B cell (primary cell): ENCODE data around the gene AK9. TPM values are rescaled to one million over a fixed set of nuclear protein-coding genes. Genes with fewer than 3 reads are reported as not detected.
"Not testable (repeated sequence)": the region's sequence is repeated elsewhere in the genome, so short reads cannot be mapped to it uniquely, and the experiment has no call there.

Source experiments
- ATAC-seq: fragments of 200-7000 bp; cut with Tn5 transposase; one replicate; pipeline ENCODE4 v1.10.0; 2021; ENCODE audit warnings: low read depth, mild to moderate bottlenecking, moderate number of reproducible peaks, moderate library complexity
- CTCF ChIA-PET: fragments of 350-600 bp; sonication (Branson Sonifier 250); formaldehyde crosslinking; loops from one replicate; lab custom pipeline; 2021; ENCODE audit warnings: antibody characterized with exemption, inconsistent platforms; lab: Charles Lee
- POLR2A ChIA-PET: fragments of 350-600 bp; sonication (Branson Sonifier 250); formaldehyde crosslinking; loops from one replicate; lab custom pipeline; 2021; ENCODE audit warnings: antibody characterized with exemption; lab: Charles Lee
- DNase-seq: peaks from one replicate; pipeline ENCODE4 v3.0.0; 2013
- H2AFZ ChIP-seq: 2 replicates; pipeline ENCODE4 v1.6.1; 2012; ENCODE audit warnings: mild to moderate bottlenecking, low read depth, low read length; ENCODE audit not compliant: insufficient read depth, poor library complexity, severe bottlenecking
- H3K27ac ChIP-seq, 2 donors: 1 replicate in 1 of 2; 2 replicates in 1 of 2; pipeline ENCODE4 v1.5.1; 2012 to 2013; ENCODE audit warnings: low read length in 2 of 2, mild to moderate bottlenecking in 2 of 2, moderate library complexity in 1 of 2
- H3K27me3 ChIP-seq, 4 experiments: fragments of 200-600 bp in 1 of 4; sonication (generic) in 1 of 4; replicated peaks in 1 of 4; 1 replicate in 2 of 4; 2 replicates in 2 of 4; pipeline versions ENCODE4 v1.6.1 to v1.7.0; 2013 to 2016; ENCODE audit warnings: low read length in 3 of 4, mild to moderate bottlenecking in 2 of 4, mixed read lengths in 1 of 4, moderate library complexity in 1 of 4; ENCODE audit not compliant: insufficient read depth in 4 of 4, control insufficient read depth in 3 of 4; ENCODE audit errors: control extremely low read depth in 1 of 4
- H3K36me3 ChIP-seq, 2 experiments: replicated peaks in 1 of 2; 1 replicate in 1 of 2; 2 replicates in 1 of 2; pipeline versions ENCODE4 v1.6.1 to v1.7.1; 2013; ENCODE audit warnings: low read length in 1 of 2; ENCODE audit not compliant: insufficient read depth in 2 of 2, control insufficient read depth in 1 of 2; ENCODE audit errors: control extremely low read depth in 1 of 2, extremely low read depth in 1 of 2
- H3K4me1 ChIP-seq, 2 donors: fragments of 200-600 bp in 1 of 2; sonication (generic) in 1 of 2; 1 replicate in 1 of 2; 2 replicates in 1 of 2; pipeline versions ENCODE4 v1.5.1 to v1.6.1; 2013 to 2017; ENCODE audit warnings: low read length in 2 of 2; ENCODE audit not compliant: control insufficient read depth in 2 of 2, insufficient read depth in 2 of 2
- H3K4me2 ChIP-seq: replicated peaks from 2 replicates; pipeline ENCODE3; 2012; ENCODE audit warnings: mild to moderate bottlenecking, low read depth, low read length; ENCODE audit not compliant: poor library complexity, severe bottlenecking
- H3K4me3 ChIP-seq, 5 experiments: fragments of 200-600 bp in 1 of 5; sonication (generic) in 1 of 5; 1 replicate in 3 of 5; 2 replicates in 2 of 5; pipeline versions ENCODE4 v1.5.1 to v1.7.0; 2011 to 2016; ENCODE audit warnings: low read length in 4 of 5, mild to moderate bottlenecking in 4 of 5, low read depth in 2 of 5, control low read depth in 1 of 5, moderate library complexity in 1 of 5; ENCODE audit not compliant: insufficient read depth in 1 of 5; ENCODE audit errors: control extremely low read depth in 1 of 5, extremely low read depth in 1 of 5
- H3K79me2 ChIP-seq: fragments of 200-600 bp; sonication (generic); one replicate; pipeline ENCODE4 v1.6.0; 2016; ENCODE audit warnings: low read length; ENCODE audit not compliant: control insufficient read depth, insufficient read depth
- H3K9ac ChIP-seq: fragments of 200-600 bp; sonication (generic); 2 replicates; pipeline ENCODE4 v1.6.1; 2017; ENCODE audit warnings: mild to moderate bottlenecking, low read length, moderate library complexity
- H3K9me3 ChIP-seq, 3 donors: one replicate each; pipeline versions ENCODE4 v1.6.1 to v1.7.1; 2013; ENCODE audit warnings: low read length in 2 of 3; ENCODE audit not compliant: control insufficient read depth in 2 of 3, insufficient read depth in 1 of 3; ENCODE audit errors: control extremely low read depth in 1 of 3
- H4K20me1 ChIP-seq: 2 replicates; pipeline ENCODE4 v1.6.0; 2012; ENCODE audit warnings: mild to moderate bottlenecking, low read length; ENCODE audit not compliant: insufficient read depth, control insufficient read depth, poor library complexity, severe bottlenecking
- H3K27ac Mint-ChIP-seq: one replicate; pipeline ENCODE4 v1.8.0; 2021; ENCODE audit warnings: mixed read lengths
- H3K27me3 Mint-ChIP-seq: one replicate; pipeline ENCODE4 v1.8.0; 2021; ENCODE audit warnings: mixed read lengths
- H3K4me1 Mint-ChIP-seq: one replicate; pipeline ENCODE4 v1.8.0; 2021; ENCODE audit warnings: mixed read lengths
- H3K4me3 Mint-ChIP-seq: one replicate; pipeline ENCODE4 v1.8.0; 2021; ENCODE audit warnings: mixed read lengths
- H3K9me3 Mint-ChIP-seq: one replicate; pipeline ENCODE4 v1.8.0; 2022; ENCODE audit warnings: mixed read lengths; ENCODE audit not compliant: insufficient read depth
- CTCF ChIP-seq: fragments of 200-600 bp; IDR thresholded peaks from one replicate; pipeline ENCODE4 v1.8.0; 2022; ENCODE audit warnings: antibody characterized with exemption, mild to moderate bottlenecking
- EZH2 ChIP-seq: IDR thresholded peaks from 2 replicates; pipeline ENCODE4 v1.6.1; 2012; ENCODE audit warnings: borderline replicate concordance, low read depth, mild to moderate bottlenecking, moderate library complexity, low read length; ENCODE audit not compliant: insufficient read depth, poor library complexity, severe bottlenecking
- WGBS: methylation state at CpG from one replicate; pipeline ENCODE4 v1.1.5; 2013; ENCODE audit warnings: missing lambda C conversion rate; ENCODE audit not compliant: insufficient coverage; 5-methylcytosine and 5-hydroxymethylcytosine counted together
- intact Hi-C: fragments of 100-400 bp; cut with micrococcal nuclease; formaldehyde crosslinking; loops from one replicate; pipeline ENCODE4 v1.10.0; 2022
- polyA plus RNA-seq: library from polyadenylated mRNA; depleted of rRNA; stranded (reverse); fragments of >200 nt; gene quantifications from 2 replicates; pipeline ENCODE4 v1.2.3, GENCODE V29; 2012
- total RNA-seq, 2 donors: library from RNA; stranded (reverse); fragments of 120-200 nt in 1 of 2; gene quantifications; 1 replicate in 1 of 2; 2 replicates in 1 of 2; pipeline versions ENCODE4 v1.2.3 to v1.2.4, GENCODE V29; 2013 to 2022

Gene AK9
- total and polyA plus RNA-seq, 2 donors (not counting 1 experiment from before 2014, with no cell fraction given), result 6.4 to 26.5 TPM

- Histone ChIP-seq H2AFZ (no peak overlapping the region), H3K9ac (no peak overlapping the region)
- intact Hi-C loops, result no loop called here
Measured at GRCh38 chr6:109686566-109687265, 4.3 kb downstream of the AK9 start.

GRCh38 chr6:109678661-109679505 lies 12.1 kb downstream of the AK9 start:
- H3K9me3 Mint-ChIP-seq, DNase-seq, H3K27me3 Mint-ChIP-seq, CTCF ChIA-PET, H2AFZ ChIP-seq, H3K27me3 ChIP-seq, H3K36me3 ChIP-seq, H4K20me1 ChIP-seq, H3K4me3 ChIP-seq, H3K9ac ChIP-seq, H3K4me2 ChIP-seq, H3K9me3 ChIP-seq, H3K27ac ChIP-seq, intact Hi-C loops, ATAC-seq, H3K27ac Mint-ChIP-seq, H3K4me3 Mint-ChIP-seq, POLR2A ChIA-PET: not testable (repeated sequence)
- Histone ChIP-seq H3K4me1 (peaks cover 0 to 21% of the 10 kb centered on the region in 2 donors), H3K79me2 (peaks cover 21% of the 10 kb centered on the region)
- peaks cover 18% of the 10 kb centered on the region for H3K4me1 Mint-ChIP-seq
- 95% methylated on average over 8 of the region's 15 CpGs for WGBS

More at GRCh38 chr6:109686566-109687265, 4.3 kb downstream of the AK9 start:
- H3K36me3 ChIP-seq, result no peaks in the 10 kb centered on the region
- Mint-ChIP-seq H3K4me1 (peaks cover 16% of the 10 kb centered on the region), H3K27me3 (no peaks in the 10 kb centered on the region), H3K4me3 (no peak overlapping the region), H3K27ac (no peak overlapping the region), H3K9me3 (no peaks in the 10 kb centered on the region)
- no peak overlapping the region for H3K4me2 ChIP-seq
- no peak for TF ChIP-seq EZH2
- no peak for TF ChIP-seq CTCF
- H3K27ac ChIP-seq, result no peak overlapping the region
- H3K9me3 ChIP-seq, result no peaks in the 10 kb centered on the region
- H3K79me2 ChIP-seq, result peaks cover 26% of the 10 kb centered on the region
- CTCF ChIA-PET, result interaction anchor here (2.1 kb wide), 1 partner anchor 353 kb away, joined by 6 read pairs; no protein-coding TSS in a partner anchor
- WGBS, result 100% methylated on average over 1 of the region's 1 CpG
- H3K4me3 ChIP-seq, result no peak overlapping the region
- no peak for DNase-seq
- H4K20me1 ChIP-seq, result no peaks in the 10 kb centered on the region
- ATAC-seq, result no peak
- peaks cover 5 to 10% of the 10 kb centered on the region in 2 donors for H3K4me1 ChIP-seq
- H3K27me3 ChIP-seq, result no peaks in the 10 kb centered on the region
- POLR2A ChIA-PET, result no interaction called here
